ENCODE measurements around the gene CACNA1E.
"Not testable (repeated sequence)": the region's sequence is repeated elsewhere in the genome, so short reads cannot be mapped to it uniquely, and the experiment has no call there.

Gene CACNA1E

DNA sequence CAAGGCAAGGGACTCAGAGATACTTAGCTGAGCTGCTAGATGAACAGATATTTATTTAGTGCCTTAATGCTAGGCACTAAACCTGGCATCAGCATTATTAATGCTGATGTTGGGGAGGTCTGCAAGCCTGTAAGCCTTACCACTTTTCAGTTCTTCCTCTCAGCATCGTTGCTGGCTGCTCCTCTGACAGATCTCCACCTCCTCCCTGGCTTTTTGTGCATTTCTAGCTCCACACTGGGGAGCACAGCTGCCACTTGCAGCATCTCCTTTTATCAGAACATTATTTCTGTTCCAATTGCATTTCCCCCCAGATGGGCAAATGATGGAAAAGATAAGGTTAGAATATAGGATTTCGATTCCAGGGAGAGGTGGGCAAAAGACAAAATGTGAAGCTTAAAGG is 34.8 kb downstream of the CACNA1E start:
- DNase-seq, result no peak

DNA sequence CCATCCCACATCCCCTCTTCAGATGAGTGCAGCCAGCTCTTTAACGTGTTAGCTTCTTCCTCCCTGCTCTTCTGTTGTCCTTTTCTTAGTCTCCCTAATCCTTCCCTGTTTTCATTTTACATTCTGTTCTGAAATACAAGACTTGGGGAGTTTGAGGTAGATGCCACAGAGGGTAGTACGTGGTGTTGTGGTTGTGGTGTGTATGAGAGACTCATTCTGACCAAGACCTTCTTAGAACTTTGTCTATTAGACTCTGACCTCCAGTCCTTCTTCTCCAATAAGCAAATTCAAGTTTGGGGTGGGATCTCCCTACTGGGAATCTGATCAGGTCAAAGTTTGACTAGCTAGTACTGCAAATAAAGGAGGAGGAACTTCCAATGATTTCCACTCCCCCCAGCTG is 39.5 kb downstream of the CACNA1E start:
- no peak for DNase-seq

DNA sequence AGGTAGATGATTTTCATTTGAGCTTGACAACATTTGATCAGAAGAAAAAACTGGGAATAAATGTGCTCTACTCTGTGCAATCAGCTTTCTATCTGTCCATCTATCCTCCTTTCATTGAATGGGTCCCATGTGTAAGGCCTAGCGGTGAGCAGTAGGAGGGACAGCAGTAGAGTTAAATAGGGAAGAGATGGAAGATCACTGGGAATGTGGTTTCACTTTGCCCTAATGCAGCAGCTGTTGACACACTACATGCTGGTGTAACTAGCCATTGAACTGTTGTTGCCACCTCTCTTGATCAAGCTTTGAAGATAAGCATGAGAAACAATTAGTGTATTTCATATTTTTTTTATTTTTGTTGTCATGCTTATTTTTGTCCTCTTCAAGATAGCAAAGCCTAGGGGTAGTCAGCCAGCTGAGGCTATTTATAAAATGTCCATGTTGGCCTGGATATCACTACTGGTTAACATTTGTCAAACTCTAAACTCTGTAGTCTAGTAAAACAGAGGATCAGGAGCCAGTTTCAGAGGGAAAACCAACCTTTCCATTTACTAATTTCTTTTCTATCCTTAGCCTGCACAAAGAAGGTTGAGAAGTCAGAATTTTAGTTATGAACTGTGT is 41.9 kb downstream of the CACNA1E start:
- DNase-seq, result no peak

DNA sequence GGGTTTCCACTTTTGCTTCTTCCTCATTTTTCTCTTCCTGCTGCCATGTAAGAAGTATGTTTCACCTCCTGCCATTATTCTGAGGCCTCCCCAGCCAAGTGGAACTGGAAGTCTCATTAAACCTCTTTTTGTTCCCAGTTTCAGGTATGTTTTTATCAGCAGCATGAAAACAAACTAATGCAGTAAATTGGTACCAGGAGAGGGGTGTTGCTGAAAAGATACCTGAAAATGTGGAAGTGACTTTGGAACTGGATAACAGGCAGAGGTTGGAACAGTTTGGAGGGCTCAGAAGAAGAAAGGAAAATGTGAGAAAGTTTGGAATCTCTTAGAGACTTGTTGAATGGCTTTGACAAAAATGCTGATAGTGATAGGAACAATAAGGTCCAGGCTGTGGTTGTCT is 44.9 kb downstream of the CACNA1E start:
- not testable (repeated sequence) for DNase-seq

DNA sequence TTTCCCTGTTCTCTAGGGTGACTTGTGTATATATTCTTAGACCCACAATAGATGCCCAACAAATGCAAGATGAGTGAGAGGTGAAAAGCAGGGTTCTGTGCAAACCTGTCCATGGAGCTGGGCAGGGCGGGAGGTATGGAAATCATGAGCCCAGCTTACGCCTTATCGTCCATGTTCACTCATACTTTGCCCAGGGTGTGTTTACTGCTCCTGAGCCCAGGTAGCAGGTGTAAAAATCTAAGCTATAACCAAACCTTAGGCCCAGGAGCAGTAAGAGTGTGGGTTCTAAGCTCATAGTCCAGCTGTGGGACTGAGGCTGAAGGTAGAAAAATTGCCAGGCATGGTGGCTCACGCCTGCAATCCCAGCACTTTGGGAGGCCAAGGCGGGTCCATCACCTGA is 48.1 kb downstream of the CACNA1E start:
- DNase-seq, result no peak

DNA sequence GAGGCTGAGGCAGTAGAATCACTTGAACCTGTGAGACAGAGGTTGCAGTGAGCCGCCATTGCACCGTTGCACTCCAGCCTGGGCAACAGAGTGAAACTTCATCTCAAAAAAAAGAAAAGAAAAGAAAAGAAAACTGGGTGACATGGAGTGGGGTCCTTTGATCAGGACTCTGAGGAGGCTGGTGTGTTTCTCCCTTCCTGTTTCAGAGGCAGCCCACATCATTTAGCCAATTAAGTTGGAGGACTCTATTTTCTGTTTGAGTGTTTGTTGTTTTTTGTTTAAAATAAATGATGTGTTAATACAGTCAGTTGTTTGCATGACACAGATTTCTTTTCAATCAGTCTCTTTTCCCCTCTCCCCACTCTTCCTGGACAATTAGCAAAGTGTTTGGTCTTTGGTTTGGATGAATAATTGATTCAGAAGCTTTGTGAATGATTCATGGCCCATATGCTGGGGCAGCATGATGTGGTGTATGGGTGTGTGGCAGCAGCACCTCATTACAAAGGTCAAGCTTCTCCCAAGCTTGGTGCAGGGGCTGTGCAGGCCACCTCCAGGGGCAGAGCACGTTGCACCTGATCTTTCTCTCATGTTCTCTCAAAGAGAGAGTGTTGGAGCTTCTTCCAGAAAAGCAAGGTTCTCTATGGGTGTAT is 48.8 kb downstream of the CACNA1E start:
- no peak for DNase-seq

DNA sequence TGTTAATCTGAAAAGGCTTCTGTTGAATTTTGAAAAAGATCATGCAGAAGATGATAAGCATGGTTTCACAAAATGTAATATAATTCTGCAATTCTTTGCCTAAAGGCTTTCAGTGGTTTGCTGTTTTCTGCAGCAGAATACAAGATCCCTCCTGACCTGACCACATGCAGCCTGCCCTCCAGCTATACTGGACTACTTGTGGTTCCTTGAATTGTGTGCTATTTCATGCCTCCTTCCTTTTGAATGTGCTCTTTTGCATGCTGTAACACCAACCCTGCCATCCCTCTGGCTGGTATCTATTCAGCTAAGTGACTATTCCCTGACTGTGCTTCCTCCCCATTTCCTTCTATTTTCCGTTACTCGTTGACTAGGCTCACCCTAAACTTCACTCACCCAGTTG is 55.5 kb downstream of the CACNA1E start:
- DNase-seq, result no peak

DNA sequence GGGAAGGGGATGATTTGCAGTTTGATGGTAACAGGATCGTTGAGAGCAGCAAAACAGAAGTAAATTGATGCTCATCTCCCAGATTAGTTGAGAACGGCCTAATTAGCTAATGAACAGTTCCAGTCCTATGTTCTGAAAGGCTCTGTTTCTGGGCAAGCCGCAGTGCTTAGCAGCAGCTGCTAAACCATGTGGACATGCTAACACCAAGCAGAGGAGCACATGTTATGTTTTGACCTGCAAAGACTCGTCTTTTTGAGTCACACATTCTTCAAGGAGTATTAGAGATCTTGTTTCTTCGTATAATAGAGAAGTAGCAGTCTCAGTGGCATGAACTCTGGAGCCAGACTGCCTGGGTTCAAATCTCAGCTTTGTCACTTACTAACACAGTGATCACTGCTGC is 58.1 kb downstream of the CACNA1E start:
- DNase-seq, result no peak

DNA sequence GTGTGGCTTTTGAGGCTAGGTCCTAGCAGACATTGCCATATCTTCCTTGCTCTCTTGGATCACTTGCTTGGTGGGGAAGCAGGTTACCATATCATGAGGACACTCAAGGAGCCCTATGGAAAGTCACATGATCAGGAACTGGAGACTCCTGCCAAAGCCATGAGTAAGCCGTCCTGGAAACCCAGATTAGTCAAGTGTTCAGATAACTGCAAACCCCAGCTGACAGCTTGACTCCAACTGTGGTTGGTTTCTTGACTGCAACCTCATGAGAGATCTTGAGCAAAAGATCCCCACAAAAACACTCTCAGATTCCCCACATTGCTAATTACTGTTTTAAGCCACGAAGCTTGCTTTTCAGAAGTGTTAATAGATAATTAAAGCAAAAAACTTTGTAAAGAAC is 58.6 kb downstream of the CACNA1E start:
- DNase-seq, result no peak

DNA sequence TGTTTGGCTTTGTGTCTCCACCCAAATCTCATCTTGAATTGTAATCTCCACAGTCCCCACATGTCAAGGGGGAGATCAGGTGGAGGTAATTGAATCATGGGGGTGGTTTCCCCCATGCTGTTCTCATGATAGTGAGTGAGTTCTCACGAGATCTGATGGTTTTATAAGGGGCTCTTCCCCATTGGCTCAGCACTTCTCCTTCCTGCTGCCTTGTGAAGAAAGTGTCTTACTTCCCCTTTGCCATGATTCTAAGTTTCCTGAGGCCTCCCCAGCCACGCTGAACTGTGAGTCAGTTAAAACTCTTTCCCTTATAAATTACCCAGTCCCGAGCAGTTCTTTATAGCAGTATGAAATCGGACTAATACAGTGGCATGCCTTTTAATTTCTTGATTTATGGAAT is 59.1 kb downstream of the CACNA1E start:
- DNase-seq, result not testable (repeated sequence)

DNA sequence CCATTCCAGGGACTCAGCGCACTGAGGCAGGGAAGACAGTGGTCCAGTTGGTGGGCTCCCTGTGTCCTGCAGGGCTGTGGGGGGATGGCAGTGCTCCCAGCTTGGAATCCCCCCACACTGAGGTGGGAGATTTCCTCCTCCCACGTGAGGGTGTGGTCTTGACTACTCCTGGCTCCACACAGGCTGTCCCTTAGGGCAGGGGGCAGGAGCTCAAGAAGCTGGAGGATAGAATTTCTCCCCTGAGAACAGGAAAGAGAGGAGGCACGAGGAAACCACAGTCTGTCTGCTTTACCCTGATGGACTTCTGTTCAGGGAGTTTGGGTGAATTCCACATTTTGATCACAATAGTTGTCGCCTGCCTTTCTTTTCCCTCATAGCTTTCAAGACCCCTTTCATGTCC is 62.1 kb downstream of the CACNA1E start:
- no peak for DNase-seq

DNA sequence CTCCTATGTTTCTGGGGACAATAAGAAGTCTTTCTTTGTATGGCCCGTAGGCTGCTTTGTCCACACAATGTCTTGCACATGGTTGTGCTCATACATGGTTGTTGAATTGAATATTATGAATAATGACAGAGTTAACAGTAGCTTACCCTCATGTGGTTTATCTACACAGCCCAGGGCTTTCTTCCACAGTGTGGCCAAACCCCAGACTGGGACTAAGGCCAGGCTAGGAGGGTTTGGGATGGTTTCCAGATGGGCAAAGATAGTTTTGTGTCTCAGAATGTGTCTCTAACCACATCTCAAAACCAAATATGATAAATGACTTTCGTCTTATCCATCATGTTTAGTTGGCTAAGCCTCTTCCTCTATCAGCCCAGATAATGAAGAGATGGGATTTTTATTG is 65.2 kb downstream of the CACNA1E start:
- DNase-seq, result no peak

DNA sequence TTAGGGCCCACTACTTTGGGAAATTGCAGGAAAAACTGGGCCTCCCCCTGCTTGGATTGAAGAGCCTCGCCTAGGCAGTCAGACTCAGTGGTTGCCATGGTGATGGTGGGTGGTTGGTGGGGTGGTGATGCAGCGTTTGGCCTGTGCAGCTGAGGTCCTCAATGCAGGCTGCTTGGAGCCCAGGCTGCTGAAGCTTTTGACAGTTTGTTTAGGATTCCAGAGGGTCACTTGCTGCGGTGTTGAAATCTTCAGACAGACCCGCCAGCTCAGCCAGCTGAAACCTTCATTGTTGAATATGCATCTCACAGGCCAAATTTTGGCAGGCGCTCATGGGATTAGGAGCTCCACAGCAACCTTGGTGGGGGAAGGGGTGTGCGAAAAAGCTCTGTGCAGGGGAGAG is 67.9 kb downstream of the CACNA1E start:
- no peak for DNase-seq

DNA sequence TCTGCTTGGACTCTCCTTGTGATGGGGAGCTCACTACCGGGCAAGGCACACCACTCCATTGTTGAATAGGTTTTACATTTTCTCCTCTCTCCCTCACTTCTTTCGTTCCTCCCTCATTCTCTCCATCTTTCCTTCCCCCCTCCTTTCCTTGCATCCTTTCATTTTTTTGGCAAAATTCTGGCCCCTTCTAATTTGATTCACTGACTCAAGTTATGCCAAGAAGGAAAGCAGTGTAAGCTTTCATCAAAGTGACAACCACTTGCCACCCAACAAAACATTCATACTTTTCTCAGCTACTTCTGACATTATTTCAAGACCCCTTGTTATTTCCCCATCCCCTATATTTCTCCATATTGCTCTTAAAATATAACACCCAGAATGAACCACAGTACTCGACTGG is 68.4 kb downstream of the CACNA1E start:
- no peak for DNase-seq

DNA sequence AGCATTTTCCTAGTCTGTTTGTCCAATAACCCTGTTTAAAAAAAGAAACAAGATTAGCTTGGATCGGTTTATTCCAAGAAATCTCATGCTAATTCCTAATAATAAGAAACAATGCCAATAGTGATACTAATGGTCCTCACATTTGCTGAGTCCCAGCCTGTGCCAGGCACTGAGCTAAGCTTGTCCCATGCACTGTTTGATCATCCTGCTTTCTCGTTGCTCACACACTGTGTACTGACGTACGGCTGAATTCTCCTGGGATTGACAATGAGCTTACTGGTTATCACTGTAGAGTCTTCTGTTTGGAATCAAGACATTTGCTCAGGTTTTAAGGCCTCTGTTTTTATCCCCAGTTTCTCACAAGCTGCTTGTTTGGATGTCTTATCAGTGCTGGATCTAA is 71.1 kb downstream of the CACNA1E start:
- no peak for DNase-seq

DNA sequence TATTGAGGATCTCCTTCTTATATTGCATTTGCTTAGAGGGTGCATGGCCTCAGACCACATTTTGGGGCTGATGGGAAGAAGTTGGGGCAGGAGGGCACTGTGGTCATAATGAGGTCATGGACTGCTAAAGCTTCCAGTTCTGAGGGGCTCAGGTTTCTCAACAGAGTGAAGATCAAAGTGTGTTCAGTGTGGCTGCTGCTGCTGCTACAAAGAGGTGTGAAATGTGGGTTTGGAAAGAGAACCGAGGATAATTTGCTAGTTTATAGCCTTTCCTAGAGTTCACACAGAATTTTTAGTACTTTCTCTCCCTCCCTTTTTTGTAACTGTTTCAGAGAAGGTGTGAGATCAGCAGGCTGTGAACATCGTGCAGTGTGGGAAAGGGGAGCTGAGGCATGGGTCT is 73.3 kb downstream of the CACNA1E start:
- no peak for DNase-seq

DNA sequence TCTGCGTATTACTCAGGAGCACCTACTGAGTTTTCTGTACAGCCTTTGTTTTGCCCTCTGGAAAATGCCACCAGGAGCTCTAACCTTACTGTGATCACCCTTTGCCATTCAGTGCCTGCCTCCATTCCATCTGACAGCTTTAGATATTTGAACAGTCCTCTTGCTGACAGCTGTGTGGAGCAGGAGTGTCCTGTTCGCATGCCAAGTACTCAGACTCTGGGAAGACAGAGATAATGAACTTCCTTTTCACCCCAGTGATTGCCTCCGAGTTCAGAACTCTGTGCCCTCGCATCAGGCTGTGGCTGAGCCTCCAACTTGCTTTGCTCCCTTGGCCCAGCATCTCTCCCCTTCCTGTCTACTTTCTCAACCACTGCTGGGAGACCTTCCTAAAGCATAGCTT is 74.0 kb downstream of the CACNA1E start:
- DNase-seq, result no peak

DNA sequence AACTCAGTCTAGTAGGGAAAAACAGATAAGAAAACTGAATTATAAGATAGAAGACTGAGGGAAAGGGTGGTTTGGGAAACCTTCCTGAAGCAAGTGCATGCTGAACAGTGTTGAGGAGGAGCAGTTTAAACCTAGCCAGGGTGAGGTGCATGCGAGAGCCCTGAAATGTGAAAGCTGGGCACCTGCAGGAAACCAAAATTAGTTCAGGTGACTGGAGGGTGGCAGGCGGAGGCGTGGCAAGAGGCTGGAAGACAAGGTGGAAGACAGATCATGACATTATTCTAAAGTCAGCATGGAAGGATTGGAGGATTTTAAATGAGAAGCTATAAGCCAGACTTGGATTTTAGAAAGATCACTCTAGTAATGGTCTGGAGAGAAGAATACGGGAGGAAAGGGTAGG is 75.1 kb downstream of the CACNA1E start:
- DNase-seq, result no peak

DNA sequence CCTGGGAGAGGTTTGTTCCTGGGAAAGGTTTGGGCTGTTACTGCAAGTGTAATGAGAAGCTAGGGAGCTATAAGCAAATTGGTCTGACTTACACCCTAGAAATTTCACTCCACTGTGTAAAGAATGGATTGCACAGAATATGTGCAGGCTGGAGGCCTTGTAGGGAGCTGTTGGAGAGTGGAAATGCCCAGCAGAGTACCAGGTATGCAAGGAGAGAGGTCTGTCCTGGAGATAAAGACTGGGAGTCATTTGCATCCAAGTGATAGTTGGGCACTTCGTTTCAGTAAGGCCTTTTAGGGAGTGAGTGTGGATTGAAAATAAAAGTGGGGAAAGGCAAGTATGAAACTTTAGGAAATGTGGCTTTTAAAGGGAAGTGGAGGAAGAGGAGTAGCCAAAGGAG is 75.8 kb downstream of the CACNA1E start:
- no peak for DNase-seq

DNA sequence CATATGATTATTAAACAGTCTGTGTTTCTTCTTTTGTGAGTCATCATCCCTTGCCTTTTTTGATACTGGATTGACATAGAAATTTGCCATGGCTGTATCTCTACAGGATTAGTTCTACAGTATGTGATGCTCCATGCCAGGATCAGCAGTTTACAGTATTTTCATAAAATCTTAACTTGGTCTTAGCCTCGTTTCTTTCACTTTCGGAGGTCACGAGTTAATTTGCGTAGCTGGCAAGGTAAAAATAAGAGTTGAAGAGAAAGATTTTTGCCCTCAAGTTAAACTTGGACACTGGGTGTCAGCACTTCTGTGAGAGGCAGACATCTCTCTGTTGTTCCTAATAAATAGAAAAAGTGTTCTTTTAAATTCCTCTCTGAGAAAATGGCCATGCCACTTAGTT is 79.1 kb downstream of the CACNA1E start:
- DNase-seq, result no peak

DNA sequence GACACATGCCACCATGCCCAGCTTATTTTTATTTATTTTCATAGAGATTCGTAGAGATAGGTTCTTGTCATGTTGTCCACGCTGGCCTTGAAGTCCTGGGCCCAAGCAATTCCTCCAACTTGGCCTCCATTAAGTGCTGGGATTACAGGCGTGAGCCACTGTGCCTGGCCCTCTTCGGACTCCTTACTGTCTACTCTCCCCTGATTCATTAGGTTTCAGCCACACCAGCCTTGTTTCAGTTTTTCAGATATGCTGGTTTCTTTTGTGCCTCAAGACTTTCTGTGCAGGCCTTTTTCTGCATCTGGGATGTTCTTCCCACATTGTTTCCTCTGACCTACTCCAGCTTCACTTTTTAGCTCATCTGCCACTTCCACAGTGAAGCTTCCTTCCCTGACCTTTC is 85.4 kb downstream of the CACNA1E start:
- no peak for DNase-seq

DNA sequence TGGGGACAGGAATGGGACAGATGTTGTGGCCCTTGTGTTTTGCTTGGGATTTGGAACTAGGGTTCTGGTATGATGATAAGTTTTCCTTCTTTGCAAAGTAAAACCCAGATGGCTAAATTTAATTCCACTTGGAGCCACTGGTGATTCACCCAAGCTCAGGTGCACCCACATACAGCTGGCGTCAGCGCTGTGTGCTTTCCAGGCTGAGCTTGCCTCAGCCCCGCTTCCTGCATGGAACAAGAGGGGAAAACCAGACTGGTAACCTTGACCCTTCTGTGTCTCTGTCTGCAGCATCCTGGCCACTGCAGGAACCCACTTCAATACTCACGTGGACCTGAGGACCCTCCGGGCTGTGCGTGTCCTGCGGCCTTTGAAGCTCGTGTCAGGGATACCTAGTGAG is 94.2 kb downstream of the CACNA1E start:
- no peak for DNase-seq

DNA sequence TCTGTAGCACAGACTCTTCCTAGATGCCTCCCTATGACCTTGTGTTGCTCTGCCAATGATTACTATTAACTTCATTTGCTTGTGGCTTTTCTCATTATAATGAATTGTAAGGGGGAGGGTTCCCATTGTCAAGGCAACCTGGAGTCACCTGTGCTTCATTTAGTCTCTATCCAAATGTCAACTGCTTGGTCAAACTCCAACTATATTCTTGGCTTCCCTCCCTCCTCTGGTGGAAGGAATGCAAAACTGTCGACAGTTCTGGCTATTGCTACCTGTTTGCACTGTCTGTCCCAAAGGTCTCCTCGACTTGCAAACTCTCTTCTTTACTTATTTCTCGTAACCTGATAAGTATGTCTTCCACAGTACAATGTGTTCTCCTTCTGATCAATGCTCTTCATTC is 100.3 kb downstream of the CACNA1E start:
- no peak for DNase-seq

DNA sequence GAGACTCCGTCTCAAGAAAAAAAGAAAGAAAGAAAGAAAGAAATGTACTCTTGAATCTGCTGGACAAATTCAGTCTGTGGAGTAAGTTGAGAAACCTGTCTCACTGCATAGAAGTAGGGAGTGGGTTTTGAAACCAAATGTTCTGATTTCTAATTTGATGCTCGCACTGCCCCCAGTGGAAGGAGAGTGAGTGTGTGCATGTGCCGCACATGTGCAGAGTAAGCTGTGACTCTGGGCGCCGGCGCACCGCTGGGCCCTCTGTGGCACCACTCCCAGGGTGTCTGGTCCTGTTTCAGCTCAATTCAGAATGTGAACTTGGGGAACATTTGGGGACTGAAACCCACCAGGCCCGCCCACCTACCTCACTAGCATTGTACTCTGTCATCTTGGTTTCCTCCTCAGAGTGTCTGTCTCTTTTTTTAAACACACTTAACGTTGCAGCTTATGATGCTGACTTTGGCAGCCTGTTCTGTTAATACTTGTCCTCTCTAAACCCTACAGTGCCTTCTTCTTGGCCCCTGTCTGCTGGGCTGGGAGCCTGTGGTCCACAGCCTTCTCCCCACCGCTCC is 104.6 kb downstream of the CACNA1E start:
- no peak for DNase-seq

DNA sequence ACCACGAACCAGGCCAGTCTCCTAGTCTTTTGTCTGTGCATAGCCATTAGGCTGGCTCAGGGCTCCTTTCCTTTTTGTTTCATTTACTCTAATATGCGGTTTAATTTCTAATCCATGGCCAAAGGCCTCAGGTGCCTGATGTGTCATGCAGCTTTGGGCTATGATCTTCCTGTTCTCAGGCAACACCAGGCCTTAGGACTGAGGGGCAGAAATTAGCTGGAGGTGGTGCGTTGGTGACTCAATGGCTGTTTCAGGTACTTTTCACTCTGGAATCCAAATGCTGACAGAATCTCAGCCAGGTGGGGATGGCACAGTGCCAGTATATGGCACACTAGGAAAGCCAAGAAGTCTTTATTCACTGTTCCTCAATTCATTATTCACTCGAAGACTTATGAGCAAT is 105.3 kb downstream of the CACNA1E start:
- no peak for DNase-seq

All from stimulated activated CD4-positive, alpha-beta T cell treated with anti-CD3 and anti-CD28 coated beads, Interleukin-4, amount 100 ng/mL, for 1 hour (primary cell).